HEK293T (cell line): ENCODE measurements around the gene UBE2E2.

Source experiments
- ARNT ChIP-seq: fragments of 450-650 bp; IDR thresholded peaks from 2 replicates; pipeline ENCODE4 v1.6.1; 2017; ENCODE audit warnings: mild to moderate bottlenecking
- BHLHE40 ChIP-seq: fragments of 450-650 bp; IDR thresholded peaks from 2 replicates; pipeline ENCODE4 v1.6.1; 2016; ENCODE audit warnings: mild to moderate bottlenecking, moderate library complexity, borderline replicate concordance
- FOXA1 ChIP-seq: fragments of 450-650 bp; IDR thresholded peaks from 2 replicates; pipeline ENCODE4 v1.6.1; 2016; ENCODE audit warnings: mild to moderate bottlenecking
- FOXM1 ChIP-seq: fragments of 450-650 bp; IDR thresholded peaks from 2 replicates; pipeline ENCODE4 v1.6.1; 2017; ENCODE audit warnings: mild to moderate bottlenecking, borderline replicate concordance
- HDGF ChIP-seq: fragments of 450-650 bp; IDR thresholded peaks from 2 replicates; pipeline ENCODE4 v1.6.1; 2017; ENCODE audit warnings: antibody characterized with exemption, borderline replicate concordance
- L3MBTL2 ChIP-seq: fragments of 450-650 bp; conservative IDR thresholded peaks from 2 replicates; pipeline ENCODE4 v1.6.1; 2016; ENCODE audit warnings: mild to moderate bottlenecking
- LEF1 ChIP-seq: fragments of 450-650 bp; IDR thresholded peaks from 2 replicates; pipeline ENCODE4 v1.6.1; 2017; ENCODE audit warnings: mild to moderate bottlenecking, borderline replicate concordance
- PKNOX1 ChIP-seq: fragments of 450-650 bp; IDR thresholded peaks from 2 replicates; pipeline ENCODE4 v1.6.1; 2016
- TARDBP ChIP-seq: fragments of 450-650 bp; IDR thresholded peaks from 2 replicates; pipeline ENCODE4 v1.6.1; 2016

- TF ChIP-seq FOXA1 (no peak), PKNOX1 (no peak), TARDBP (no peak), L3MBTL2 (no peak), LEF1 (no peak), HDGF (no peak), BHLHE40 (no peak), FOXM1 (no peak), ARNT (no peak)
These were observed 13.9 kb upstream of the UBE2E2 start for GRCh38 chr3:23189187-23189586.
